Melanocyte of skin (primary cell): ENCODE measurements around the gene MSLN. TPM values are rescaled to one million over a fixed set of nuclear protein-coding genes. Genes with fewer than 3 reads are reported as not detected.

Experiments
- small RNA-seq, 2 donors: library from RNA; depleted of rRNA; stranded (forward); fragments of <200 nt; gene quantifications; one replicate each; pipeline ENCODE3, GENCODE V24; 2012
- total RNA-seq, 2 donors: library from RNA; depleted of rRNA; stranded (reverse); fragments of >200 nt; gene quantifications; 2 replicates each; pipeline ENCODE4 v1.2.3, GENCODE V29; 2012

MSLN gene
- total RNA-seq: not detected

DNA sequence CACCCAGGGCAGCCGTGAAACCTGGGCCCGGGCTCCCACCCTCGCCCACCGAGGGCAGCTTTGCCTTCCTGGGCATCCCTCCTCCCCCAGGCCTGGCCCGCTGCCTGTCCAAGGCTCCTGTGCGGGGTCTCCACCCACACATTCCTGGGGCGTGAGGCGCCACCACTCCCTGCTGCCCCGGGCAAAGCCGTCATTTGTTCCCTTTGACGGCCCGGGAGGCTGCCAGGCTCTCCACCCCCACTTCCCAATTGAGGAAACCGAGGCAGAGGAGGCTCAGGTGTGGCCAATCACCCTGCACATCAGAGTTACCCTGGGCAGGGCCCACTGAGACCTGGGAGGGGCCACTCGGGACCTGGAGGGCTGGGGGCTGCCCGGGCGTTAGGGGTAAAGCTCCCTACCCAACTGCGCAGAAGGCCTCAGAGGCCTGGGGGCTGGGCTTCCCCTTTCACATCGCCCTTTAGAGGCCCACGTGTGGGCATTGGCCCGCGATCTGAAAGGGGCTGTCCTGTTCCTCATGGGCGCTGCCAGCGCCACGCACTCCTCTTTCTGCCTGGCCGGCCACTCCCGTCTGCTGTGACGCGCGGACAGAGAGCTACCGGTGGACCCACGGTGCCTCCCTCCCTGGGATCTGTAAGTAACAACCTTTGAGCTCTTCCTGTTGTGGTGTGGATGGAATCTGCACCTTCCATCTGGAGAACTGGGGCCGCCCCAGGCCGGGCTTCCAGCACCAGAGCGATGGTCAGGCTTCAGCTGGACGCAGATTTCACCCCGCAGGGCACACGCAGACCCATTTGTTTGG is at the start of gene MSLN:
Gene MSLN (plus strand): TSS at position 190 of the 799 bp plus-strand sequence. CDS start 1,947 bp downstream, outside the sequence.

DNA sequence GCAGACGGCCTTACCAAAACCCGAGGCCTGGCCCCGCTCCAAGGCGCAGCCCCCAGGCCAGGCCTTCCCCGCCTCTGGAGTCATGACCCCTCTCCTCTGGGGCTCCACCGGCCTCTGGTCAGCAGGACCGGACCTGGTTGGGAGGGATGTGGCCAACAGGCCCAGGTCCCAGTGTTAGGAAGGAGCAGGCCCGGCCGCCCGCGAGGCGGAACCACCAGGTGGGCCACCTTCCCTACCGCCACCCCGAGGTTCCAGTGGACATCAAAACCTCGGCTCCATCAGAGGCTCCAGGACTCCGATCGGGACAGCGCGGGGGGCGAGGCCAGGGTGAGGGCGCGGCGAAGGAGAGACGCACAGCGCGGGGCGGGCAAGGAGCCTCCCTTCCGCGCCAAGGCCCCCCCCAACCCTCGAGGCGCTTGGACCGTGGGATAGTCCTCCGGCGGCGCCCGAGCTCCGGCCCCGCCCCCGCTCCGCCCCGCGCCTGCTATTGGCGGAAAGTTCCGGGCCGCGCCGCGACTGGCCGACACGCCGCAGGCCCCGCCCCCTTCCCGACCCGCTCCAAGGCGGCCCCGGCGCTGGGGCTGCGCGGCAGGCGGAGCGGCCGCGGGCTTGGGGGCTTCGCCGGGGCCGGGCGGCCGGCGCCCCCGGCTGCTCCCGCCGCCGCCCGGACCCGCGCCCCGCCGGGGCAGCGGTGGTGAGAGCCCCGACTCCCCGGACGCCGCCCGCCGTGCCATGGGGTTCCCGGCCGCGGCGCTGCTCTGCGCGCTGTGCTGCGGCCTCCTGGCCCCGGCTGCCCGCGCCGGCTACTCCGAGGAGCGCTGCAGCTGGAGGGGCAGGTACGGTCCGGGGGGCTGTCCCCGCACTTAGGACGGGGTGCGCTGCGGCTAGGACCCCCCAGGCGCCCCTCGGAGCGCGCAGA is 45.7 kb upstream of the MSLN start, which contains the start of gene METRN:
Gene METRN (plus strand): TSS at position 561 of the 919 bp plus-strand sequence. CDS start 172 bp downstream, at position 733.

DNA sequence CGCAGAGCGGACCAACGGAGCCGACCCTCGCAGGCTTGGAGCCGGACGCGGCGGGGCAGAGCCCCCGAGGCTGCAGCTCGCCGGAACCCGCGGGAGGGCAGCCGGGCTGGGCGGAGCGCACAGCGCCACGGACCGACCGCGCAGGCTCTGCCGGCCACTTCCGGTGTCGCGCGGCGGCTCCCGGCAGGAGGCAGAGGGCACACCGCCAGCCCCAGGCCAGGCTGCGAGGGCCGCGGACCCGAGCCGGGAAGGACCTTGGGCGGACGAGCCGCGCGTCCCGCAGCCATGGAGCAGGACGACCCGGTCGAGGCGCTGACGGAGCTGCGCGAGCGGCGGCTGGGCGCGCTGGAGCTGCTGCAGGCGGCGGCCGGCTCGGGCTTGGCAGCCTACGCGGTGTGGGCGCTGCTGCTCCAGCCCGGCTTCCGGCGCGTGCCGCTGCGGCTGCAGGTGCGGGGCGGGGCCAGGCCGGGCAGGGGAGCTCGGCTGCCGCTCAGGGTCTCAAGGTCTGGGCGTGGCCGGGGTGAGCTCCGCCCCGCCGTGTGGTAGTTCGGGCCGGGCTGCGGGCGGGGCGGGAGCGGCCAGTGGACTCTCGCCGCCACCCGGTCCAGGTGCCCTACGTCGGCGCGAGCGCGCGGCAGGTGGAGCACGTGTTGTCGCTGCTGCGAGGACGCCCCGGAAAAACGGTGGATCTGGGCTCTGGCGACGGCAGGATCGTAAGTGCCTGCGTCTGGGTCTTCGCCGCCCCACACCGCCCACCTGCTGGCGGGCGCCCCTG is 39.4 kb upstream of the MSLN start, which contains the start of gene ANTKMT:
Gene ANTKMT (plus strand): TSS at position 157 of the 775 bp plus-strand sequence. CDS start 129 bp downstream, at position 286.

GRCh38 chr16:726438-727290 is 33.9 kb upstream of the MSLN start, which contains the start of the genes CCDC78 and HAGHL:
TSS of gene CCDC78 (minus strand) at chr16:726443. CDS start at chr16:726367, 76 bp downstream.
TSS of gene HAGHL (plus strand) at chr16:727106. CDS start at chr16:727510, 404 bp downstream.

DNA sequence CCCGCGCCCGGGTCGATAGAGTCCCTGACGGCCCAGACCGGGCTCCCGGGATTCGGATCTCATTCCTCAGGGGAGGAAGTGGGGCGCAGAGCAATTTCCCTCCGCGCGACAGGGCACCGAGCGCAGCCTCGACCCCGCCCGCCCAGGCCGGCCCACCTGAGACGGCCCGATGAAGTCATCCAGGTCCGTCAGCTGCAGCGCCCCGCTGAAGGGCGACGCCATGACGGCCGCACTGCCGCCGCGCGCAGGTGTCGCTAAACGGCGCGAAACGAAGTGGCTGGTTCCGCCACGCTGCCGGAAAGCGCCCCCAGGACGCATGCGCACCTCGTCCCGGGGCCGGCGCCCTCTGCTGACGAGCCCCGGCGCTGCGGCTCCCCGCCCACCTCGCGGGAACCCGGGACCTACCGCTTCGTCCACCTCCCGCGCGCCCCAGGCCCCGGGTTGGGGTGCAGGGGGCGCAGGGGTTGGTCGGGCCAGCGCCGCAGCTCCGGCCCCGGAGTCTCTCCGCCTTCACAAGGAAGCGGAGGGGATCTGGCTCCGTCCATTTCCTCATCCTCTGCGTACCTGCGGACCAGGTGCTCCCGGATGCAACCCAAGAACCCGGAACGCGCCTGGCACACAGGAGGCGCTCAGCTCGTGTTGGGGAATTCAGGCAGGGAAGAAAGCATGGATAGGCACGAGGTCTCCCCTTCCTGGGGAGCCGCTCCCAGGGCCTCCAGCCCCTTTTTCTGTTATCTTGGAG is 19.6 kb upstream of the MSLN start, which contains the start of gene CIAO3:
Gene CIAO3 (minus strand): TSS at position 234 of the 742 bp plus-strand sequence. CDS start 12 bp downstream, at position 222.

DNA sequence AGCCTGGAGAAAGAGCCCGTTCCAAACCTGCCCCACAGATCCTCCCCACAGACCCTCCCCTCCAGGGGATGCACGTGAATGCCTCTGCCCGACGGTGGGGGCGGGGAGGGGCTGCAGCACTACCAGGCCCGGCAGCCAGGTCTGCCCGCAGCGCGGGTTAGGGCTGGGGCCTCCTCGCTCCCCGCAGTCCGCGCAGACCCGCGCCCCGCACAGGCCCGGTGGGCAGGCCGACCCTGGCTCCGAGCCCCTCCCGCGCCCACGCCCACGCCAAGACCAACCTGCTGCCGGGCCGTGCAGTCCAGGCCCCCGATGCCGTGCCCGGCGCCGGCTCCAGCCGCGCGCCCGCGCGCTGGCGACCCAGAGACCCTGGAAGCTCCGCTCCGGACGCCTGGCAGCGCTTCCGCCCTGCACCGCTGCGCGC is 27.5 kb downstream of the MSLN start, which contains the start of gene RPUSD1:
Gene RPUSD1 (minus strand): TSS at position 404 of the 421 bp plus-strand sequence. CDS start 644 bp downstream, outside the sequence.

GRCh38 chr16:788399-789126 is 28.0 kb downstream of the MSLN start, which contains the start of gene CHTF18:
TSS of gene CHTF18 (plus strand) at chr16:788620. CDS start at chr16:788685, 65 bp downstream.

GRCh38 chr16:799948-800833 is 39.7 kb downstream of the MSLN start, which contains the start of gene GNG13:
TSS of gene GNG13 (minus strand) at chr16:800734. CDS start at chr16:799077, 1,657 bp downstream.

Small RNAs within 50 kb of the gene (small RNA-seq; reads per million reads assigned to genes)
- gene MIR662: 0 reads per million in 2 donors

Other genes starting within 250 kb of the MSLN start
- gene CAPN15, start 233.0 kb upstream of the MSLN start, total RNA-seq: 10 to 100 TPM; 35.4 to 47.3 TPM
- not detected for gene PRR35, start 200.3 kb upstream of the MSLN start, total RNA-seq
- 1 to 10 TPM; 2.0 to 2.4 TPM for gene NHLRC4, start 193.7 kb upstream of the MSLN start, total RNA-seq
- 10 to 100 TPM; 36.8 to 38.3 TPM for gene PIGQ, start 190.8 kb upstream of the MSLN start, total RNA-seq
- gene RAB40C, start 170.7 kb upstream of the MSLN start, total RNA-seq: 1 to 10 TPM; 7.0 to 7.2 TPM
- under 1 TPM; under 0.01 to 0.34 TPM for gene WFIKKN1, start 129.7 kb upstream of the MSLN start, total RNA-seq
- gene METTL26, start 124.4 kb upstream of the MSLN start, total RNA-seq: 10 to 100 TPM; 51.6 to 57.3 TPM
- gene MCRIP2, start 118.9 kb upstream of the MSLN start, total RNA-seq: 10 to 100 TPM; 21.7 to 36.0 TPM
- gene WDR90, start 111.4 kb upstream of the MSLN start, total RNA-seq: 10 to 100 TPM; 12.4 to 16.7 TPM
- 10 to 100 TPM; 39.9 to 51.0 TPM for gene RHOT2, start 92.6 kb upstream of the MSLN start, total RNA-seq
- under 1 TPM; 0.33 to 0.69 TPM for gene RHBDL1, start 85.1 kb upstream of the MSLN start, total RNA-seq
- 100 to 1,000 TPM; 124 to 153 TPM for gene STUB1, start 80.3 kb upstream of the MSLN start, total RNA-seq
- 10 to 100 TPM; 35.4 to 36.3 TPM for gene JMJD8, start 76.4 kb upstream of the MSLN start, total RNA-seq
- gene WDR24, start 70.3 kb upstream of the MSLN start, total RNA-seq: 10 to 100 TPM in 1 of 2 donors, 1 to 10 TPM in 1; 9.6 to 10.3 TPM
- gene FBXL16, start 54.9 kb upstream of the MSLN start, total RNA-seq: under 1 TPM in 1 of 2 donors, not detected in 1; under 0.01 TPM
- 10 to 100 TPM; 54.0 to 93.6 TPM for gene METRN, start 45.6 kb upstream of the MSLN start, total RNA-seq
- 10 to 100 TPM; 23.4 to 28.0 TPM for gene ANTKMT, start 39.6 kb upstream of the MSLN start, total RNA-seq
- gene CCDC78, start 34.3 kb upstream of the MSLN start, total RNA-seq: 1 to 10 TPM; 3.1 to 6.0 TPM
- gene HAGHL, start 33.6 kb upstream of the MSLN start, total RNA-seq: 10 to 100 TPM; 31.3 to 34.3 TPM
- 10 to 100 TPM; 33.4 to 40.0 TPM for gene CIAO3, start 19.7 kb upstream of the MSLN start, total RNA-seq
- 10 to 100 TPM; 34.8 to 41.6 TPM for gene RPUSD1, start 27.6 kb downstream of the MSLN start, total RNA-seq
- gene CHTF18, start 27.9 kb downstream of the MSLN start, total RNA-seq: 10 to 100 TPM; 18.6 to 31.6 TPM
- gene GNG13, start 40.0 kb downstream of the MSLN start, total RNA-seq: not detected
- gene LMF1, start 210.2 kb downstream of the MSLN start, total RNA-seq: 10 to 100 TPM; 23.0 to 35.8 TPM
- gene SOX8, start 221.0 kb downstream of the MSLN start, total RNA-seq: 10 to 100 TPM in 1 of 2 donors, 1 to 10 TPM in 1; 1.0 to 14.3 TPM